Mucosa of descending colon (tissue), 3 donors: ENCODE data around the gene DAPK1. TPM values are rescaled to one million over a fixed set of nuclear protein-coding genes. Genes with fewer than 3 reads are reported as not detected.

ENCODE experiments used
- ATAC-seq: fragments of 200-7000 bp; cut with Tn5 transposase; one replicate; pipeline ENCODE4 v1.9.1; 2020; ENCODE audit warnings: mild to moderate bottlenecking, moderate library complexity
- DNase-seq, 3 donors: peaks; one replicate each; pipeline ENCODE4 v3.0.0-alpha.2; 2020
- H3K36me3 ChIP-seq: fragments of 200-600 bp; one replicate; pipeline ENCODE4 v1.8.0; 2021; ENCODE audit warnings: low read depth, mild to moderate bottlenecking
- H3K4me1 ChIP-seq: fragments of 200-600 bp; one replicate; pipeline ENCODE4 v1.8.0; 2021; ENCODE audit warnings: low read depth, mild to moderate bottlenecking
- H3K4me3 ChIP-seq: fragments of 200-600 bp; one replicate; pipeline ENCODE4 v1.8.0; 2021; ENCODE audit warnings: mild to moderate bottlenecking
- H3K9me3 ChIP-seq: fragments of 200-600 bp; one replicate; pipeline ENCODE4 v1.8.0; 2021; ENCODE audit warnings: mild to moderate bottlenecking
- intact Hi-C, 2 donors: fragments of 100-400 bp; cut with DNase I in 1 of 2; cut with micrococcal nuclease in 1 of 2; formaldehyde crosslinking; loops; one replicate each; pipeline versions ENCODE4 v1.11.0 to v1.11.1; 2022; cut with DNase I, micrococcal nuclease
- total RNA-seq, 3 donors: library from RNA; stranded (reverse); fragmentation: NEBNext Ultra II Directional in 2 of 3; extraction: Animal tissue kit (Norgen Biotek cat#: 25700) in 2 of 3; gene quantifications; one replicate each; pipeline versions ENCODE4 v1.2.1 to v1.2.4, GENCODE V29; 2021 to 2023
- TF ChIP-seq, protein P1 (sequence below): fragments of 200-600 bp; IDR thresholded peaks from one replicate; pipeline ENCODE4 v1.8.0; 2022; ENCODE audit warnings: antibody characterized with exemption, mild to moderate bottlenecking
- donor health status: DM: no; HTN: no; CAD: no; lungs with moderate emphysema.
- donor health status: DM: no; HTN: no; CAD: no.
- donor health status: DM: no; HTN: yes; CAD: no.

The DAPK1 gene
- total RNA-seq, 3 donors from 2014 or later, result 22.2 to 98.7 (median 25.9) TPM

DNA sequence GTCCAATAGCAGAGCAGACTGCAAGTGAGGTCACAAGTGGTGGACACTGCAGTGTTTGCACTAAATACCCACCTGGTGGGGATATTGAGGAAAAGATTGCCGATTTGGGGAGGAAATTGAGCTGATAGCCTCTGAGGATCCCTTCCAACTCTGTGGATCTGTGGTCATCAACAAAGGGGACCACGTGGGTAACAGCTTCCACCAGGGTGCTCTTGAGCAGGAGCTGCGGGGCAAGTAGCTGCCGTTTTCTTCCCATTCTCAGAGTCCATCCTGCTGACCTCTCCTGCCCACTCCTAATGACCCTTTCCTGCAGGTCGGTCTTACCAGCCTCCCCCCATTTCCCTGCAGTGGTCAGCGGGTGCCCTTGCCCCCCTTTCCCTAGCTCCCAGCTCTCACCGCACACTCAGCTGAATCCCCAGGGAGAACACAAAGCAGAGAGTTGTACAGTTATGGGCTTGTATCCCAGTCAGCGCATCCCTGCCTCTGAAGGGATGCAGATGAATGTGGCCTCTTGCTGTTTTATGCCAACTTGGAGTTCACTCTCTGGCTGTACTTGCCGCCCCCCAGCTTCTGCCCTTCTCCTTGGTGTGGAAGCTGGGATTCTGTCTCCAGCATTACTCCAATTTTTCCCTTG lies 18.0 kb downstream of the DAPK1 start:
- H3K4me3 ChIP-seq, result no peak overlapping the region
- H3K9me3 ChIP-seq, result no peaks in the 10 kb centered on the region
- H3K4me1 ChIP-seq, result no peaks in the 10 kb centered on the region
- DNase-seq (no peak), ATAC-seq (no peak)
- TF ChIP-seq, protein P1, sequence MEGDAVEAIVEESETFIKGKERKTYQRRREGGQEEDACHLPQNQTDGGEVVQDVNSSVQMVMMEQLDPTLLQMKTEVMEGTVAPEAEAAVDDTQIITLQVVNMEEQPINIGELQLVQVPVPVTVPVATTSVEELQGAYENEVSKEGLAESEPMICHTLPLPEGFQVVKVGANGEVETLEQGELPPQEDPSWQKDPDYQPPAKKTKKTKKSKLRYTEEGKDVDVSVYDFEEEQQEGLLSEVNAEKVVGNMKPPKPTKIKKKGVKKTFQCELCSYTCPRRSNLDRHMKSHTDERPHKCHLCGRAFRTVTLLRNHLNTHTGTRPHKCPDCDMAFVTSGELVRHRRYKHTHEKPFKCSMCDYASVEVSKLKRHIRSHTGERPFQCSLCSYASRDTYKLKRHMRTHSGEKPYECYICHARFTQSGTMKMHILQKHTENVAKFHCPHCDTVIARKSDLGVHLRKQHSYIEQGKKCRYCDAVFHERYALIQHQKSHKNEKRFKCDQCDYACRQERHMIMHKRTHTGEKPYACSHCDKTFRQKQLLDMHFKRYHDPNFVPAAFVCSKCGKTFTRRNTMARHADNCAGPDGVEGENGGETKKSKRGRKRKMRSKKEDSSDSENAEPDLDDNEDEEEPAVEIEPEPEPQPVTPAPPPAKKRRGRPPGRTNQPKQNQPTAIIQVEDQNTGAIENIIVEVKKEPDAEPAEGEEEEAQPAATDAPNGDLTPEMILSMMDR, result no peak
- intact Hi-C loops, result no loop called here
- H3K36me3 ChIP-seq, result no peaks in the 10 kb centered on the region

DNA sequence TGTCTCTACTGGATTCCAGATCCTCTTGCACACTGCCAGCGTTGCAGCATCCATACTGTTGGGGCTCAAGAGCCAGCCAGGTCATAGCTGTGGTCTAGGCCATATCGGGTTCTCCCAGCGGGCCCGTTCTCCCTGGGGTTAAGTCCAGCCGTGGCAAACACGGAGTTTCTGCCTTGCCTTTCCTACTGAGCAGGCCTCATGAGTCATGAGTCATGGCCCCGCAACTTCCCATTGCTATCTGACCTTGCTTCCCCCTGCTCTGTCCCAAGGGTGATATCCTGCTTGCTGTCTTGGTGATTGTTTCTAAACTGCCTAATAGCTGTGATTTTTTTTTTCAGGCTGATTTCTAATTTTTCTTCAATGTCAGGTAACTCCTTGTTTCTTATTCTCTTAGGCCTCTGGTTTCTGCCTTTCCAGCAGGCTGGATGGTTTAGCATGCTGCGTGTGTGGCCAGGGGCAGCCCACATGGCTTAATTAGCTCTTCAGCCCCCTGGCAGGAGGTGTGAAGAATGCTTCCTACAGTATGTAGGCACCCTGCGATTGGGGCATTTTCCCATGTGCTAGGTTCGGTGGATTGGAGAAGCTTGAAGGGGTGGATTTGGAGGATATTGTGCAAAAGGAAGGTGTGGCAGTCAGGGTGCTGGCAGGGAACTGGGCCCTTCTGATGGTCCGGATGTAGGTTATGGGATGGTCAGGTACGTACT lies 18.7 kb downstream of the DAPK1 start:
- TF ChIP-seq, protein P1, result no peak
- Histone ChIP-seq H3K4me1 (no peaks in the 10 kb centered on the region), H3K4me3 (no peak overlapping the region), H3K36me3 (no peaks in the 10 kb centered on the region), H3K9me3 (no peaks in the 10 kb centered on the region)
- peak; percentile 70 for ATAC-seq
- intact Hi-C loops, result no loop called here
- DNase-seq, result peak in 2 of 3 donors; percentile 32 to 66

- no peaks in the 10 kb centered on the region for H3K9me3 ChIP-seq
- no peaks in the 10 kb centered on the region for H3K4me1 ChIP-seq
- DNase-seq (no peak), ATAC-seq (no peak)
- H3K36me3 ChIP-seq, result no peaks in the 10 kb centered on the region
- TF ChIP-seq, protein P1, result no peak
- no peak overlapping the region for H3K4me3 ChIP-seq
- intact Hi-C loops, result no loop called here
These were observed 19.2 kb downstream of the DAPK1 start for GRCh38 chr9:87516926-87517290.

DNA sequence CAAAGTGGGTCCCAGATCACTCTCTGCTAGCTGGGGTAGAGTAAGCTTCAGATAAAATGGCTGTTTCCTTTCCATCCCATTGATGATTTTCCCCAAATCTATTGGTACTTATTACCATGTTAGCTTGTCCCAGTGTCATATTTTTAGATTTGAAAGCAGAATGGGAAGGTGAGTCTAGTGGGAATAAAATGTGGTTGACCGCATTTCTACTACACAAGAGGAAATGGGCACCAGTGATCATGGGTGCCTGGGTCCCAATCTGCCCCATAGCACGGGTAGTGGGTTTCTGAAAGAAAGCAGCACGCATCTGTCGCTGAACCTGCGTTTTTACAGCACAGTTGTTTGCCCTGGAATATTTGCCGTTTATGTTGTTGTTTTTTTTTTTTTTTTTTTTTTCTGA lies 20.1 kb downstream of the DAPK1 start:
- ATAC-seq (no peak), DNase-seq (no peak)
- intact Hi-C loops, result no loop called here
- no peaks in the 10 kb centered on the region for H3K36me3 ChIP-seq
- no peak overlapping the region for H3K4me3 ChIP-seq
- TF ChIP-seq, protein P1, result no peak
- no peaks in the 10 kb centered on the region for H3K4me1 ChIP-seq
- H3K9me3 ChIP-seq, result no peaks in the 10 kb centered on the region

DNA sequence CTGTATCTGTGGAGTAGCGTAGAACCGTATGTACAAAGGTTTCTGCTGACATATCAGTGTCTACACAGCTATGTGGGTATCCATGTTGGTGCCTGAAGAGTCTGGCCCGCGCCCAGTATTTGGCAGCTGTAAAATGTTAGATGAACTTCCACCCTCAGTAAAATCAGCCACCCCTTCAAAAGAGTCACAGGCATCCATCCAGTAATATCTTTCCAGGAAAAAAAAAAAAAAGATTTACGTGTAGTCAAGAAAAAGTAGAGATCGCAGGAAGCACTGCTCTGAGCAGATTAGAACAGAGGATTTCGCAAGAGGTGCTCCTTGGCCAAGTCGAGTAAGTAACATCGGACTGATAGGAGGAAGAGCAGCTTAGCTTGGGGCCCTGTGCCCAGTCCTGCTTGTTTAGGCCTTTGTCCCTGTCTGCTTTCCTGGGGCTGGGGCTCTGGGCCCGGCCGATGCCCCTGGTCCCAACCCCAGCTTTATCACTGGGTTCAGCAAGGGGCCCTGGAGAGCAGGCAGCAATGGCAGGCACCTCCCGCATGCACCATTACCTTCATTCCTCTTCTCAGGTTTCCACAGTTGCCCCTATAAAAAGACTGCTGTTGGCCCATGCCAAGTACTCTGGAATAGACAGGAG lies 21.2 kb downstream of the DAPK1 start:
- no peaks in the 10 kb centered on the region for H3K4me1 ChIP-seq
- DNase-seq (peak in 1 of 3 donors; percentile 32), ATAC-seq (peak; percentile 59)
- intact Hi-C loops, result no loop called here
- TF ChIP-seq, protein P1, result no peak
- H3K9me3 ChIP-seq, result no peaks in the 10 kb centered on the region
- no peak overlapping the region for H3K4me3 ChIP-seq
- no peaks in the 10 kb centered on the region for H3K36me3 ChIP-seq
